Natural killer cell (primary cell): ENCODE data around the gene NUMBL. TPM values are rescaled to one million over a fixed set of nuclear protein-coding genes. Genes with fewer than 3 reads are reported as not detected.

Source experiments
- ATAC-seq, 3 donors: fragments of 150-1000 bp in 2 of 3; fragments of 200-7000 bp in 1 of 3; cut with Tn5 transposase; 1 replicate in 1 of 3; 2 replicates in 2 of 3; pipeline ENCODE4 v1.10.0; 2021; ENCODE audit warnings: mild to moderate bottlenecking in 2 of 3, moderate library complexity in 2 of 3
- DNase-seq, 2 donors: peaks; one replicate each; pipeline versions ENCODE4 v3.0.0 to v3.0.0-alpha.2; 2013 to 2021; ENCODE audit warnings: mixed read lengths in 1 of 2
- H3K27ac ChIP-seq: one replicate; pipeline ENCODE4 v1.5.1; 2013; ENCODE audit warnings: mild to moderate bottlenecking, low read length
- H3K27me3 ChIP-seq: one replicate; pipeline ENCODE4 v1.6.1; 2013; ENCODE audit warnings: low read length; ENCODE audit not compliant: control insufficient read depth, insufficient read depth
- H3K36me3 ChIP-seq: one replicate; pipeline ENCODE4 v1.6.1; 2013; ENCODE audit warnings: low read length; ENCODE audit not compliant: control insufficient read depth, insufficient read depth
- H3K4me1 ChIP-seq: one replicate; pipeline ENCODE4 v1.6.1; 2013; ENCODE audit warnings: low read length; ENCODE audit not compliant: control insufficient read depth, insufficient read depth
- H3K4me3 ChIP-seq: one replicate; pipeline ENCODE4 v1.5.1; 2013; ENCODE audit warnings: low read length
- H3K9me3 ChIP-seq: one replicate; pipeline ENCODE4 v1.6.1; 2013; ENCODE audit warnings: low read length; ENCODE audit not compliant: control insufficient read depth, insufficient read depth
- H3K27ac Mint-ChIP-seq, 2 donors: one replicate each; pipeline ENCODE4 v1.8.0; 2022; ENCODE audit warnings: mild to moderate bottlenecking in 2 of 2, mixed read lengths in 2 of 2, moderate library complexity in 1 of 2
- H3K27me3 Mint-ChIP-seq, 2 donors: one replicate each; pipeline ENCODE4 v1.8.0; 2022; ENCODE audit warnings: low read depth in 2 of 2, mixed read lengths in 2 of 2
- H3K36me3 Mint-ChIP-seq: one replicate; pipeline ENCODE4 v1.8.0; 2022; ENCODE audit warnings: mixed read lengths
- H3K4me1 Mint-ChIP-seq, 2 donors: one replicate each; pipeline ENCODE4 v1.8.0; 2022; ENCODE audit warnings: mixed read lengths in 2 of 2
- H3K4me3 Mint-ChIP-seq: one replicate; pipeline ENCODE4 v1.8.0; 2022; ENCODE audit warnings: mild to moderate bottlenecking, moderate library complexity, mixed read lengths
- H3K9me3 Mint-ChIP-seq, 2 donors: one replicate each; pipeline ENCODE4 v1.8.0; 2022; ENCODE audit warnings: mixed read lengths in 2 of 2
- WGBS: methylation state at CpG from one replicate; pipeline ENCODE4 v1.1.7; 2013; ENCODE audit warnings: missing lambda C conversion rate; ENCODE audit not compliant: insufficient coverage; 5-methylcytosine and 5-hydroxymethylcytosine counted together
- intact Hi-C: fragments of 100-400 bp; cut with micrococcal nuclease; formaldehyde crosslinking; loops from one replicate; pipeline ENCODE4 v1.14.2; 2022
- total RNA-seq, 4 donors: library from RNA; stranded (reverse); fragments of 120-200 nt in 1 of 4; gene quantifications; one replicate each; pipeline versions ENCODE4 v1.2.3 to v1.2.4, GENCODE V29; 2013 to 2022
- TF ChIP-seq, protein P1 (sequence below): fragments of 200-600 bp; IDR thresholded peaks from one replicate; pipeline ENCODE4 v1.8.0; 2022; ENCODE audit warnings: antibody characterized with exemption

NUMBL gene
- total RNA-seq, 3 donors from 2014 or later (not counting 1 experiment from before 2014, with no cell fraction given), result 9.9 to 19.5 (median 10.2) TPM

DNA sequence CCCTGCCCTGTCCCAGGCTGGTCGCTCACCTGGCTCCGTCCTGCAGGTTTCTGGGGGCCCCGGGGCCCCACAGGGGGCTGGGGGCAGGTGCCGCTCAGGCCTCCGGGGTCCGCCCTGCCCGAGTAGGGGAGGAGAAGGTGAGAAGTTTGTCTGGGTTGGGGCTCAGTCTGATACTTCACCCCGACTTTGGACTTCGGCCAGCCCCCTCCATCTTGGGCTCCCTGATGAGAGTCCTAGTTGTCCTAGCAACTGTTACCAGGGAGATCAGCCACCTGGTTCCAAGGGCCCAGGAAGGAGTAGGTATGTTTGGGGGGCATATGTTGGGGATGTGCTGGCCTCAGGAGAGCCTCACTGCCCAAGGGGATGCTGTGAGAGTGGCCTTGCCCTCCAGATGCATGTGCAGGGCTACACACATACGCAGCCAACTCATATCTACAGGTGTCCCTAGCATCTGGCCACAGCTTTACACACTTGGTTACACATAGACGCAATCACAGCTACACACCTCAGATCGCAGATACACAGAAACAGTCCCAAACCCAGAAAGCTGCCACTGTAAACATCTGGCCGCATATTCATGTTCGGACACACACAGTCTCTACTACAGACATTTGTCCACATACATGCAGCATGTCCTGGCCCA, 3.4 kb downstream of the NUMBL start:
- Mint-ChIP-seq H3K27ac (no peak overlapping the region), H3K4me3 (no peak overlapping the region), H3K4me1 (peaks cover 0 to 28% of the 10 kb centered on the region in 2 donors), H3K9me3 (no peaks in the 10 kb centered on the region), H3K36me3 (no peaks in the 10 kb centered on the region), H3K27me3 (no peaks in the 10 kb centered on the region)
- no peak for ATAC-seq
- H3K27ac ChIP-seq, result peak overlapping the region; percentile 64
- peaks cover 45% of the 10 kb centered on the region for H3K4me1 ChIP-seq
- no peaks in the 10 kb centered on the region for H3K27me3 ChIP-seq
- H3K9me3 ChIP-seq, result no peaks in the 10 kb centered on the region
- WGBS, result 84% methylated on average over 14 of the region's 14 CpGs
- no peak for DNase-seq
- H3K4me3 ChIP-seq, result no peak overlapping the region
- H3K36me3 ChIP-seq, result no peaks in the 10 kb centered on the region
- intact Hi-C loops, result loop anchor here (1.0 to 5.0 kb wide), 6 partner anchors 14 to 640 kb away; partner anchors contain the start of genes MIA and RAB4B
- TF ChIP-seq, protein P1, sequence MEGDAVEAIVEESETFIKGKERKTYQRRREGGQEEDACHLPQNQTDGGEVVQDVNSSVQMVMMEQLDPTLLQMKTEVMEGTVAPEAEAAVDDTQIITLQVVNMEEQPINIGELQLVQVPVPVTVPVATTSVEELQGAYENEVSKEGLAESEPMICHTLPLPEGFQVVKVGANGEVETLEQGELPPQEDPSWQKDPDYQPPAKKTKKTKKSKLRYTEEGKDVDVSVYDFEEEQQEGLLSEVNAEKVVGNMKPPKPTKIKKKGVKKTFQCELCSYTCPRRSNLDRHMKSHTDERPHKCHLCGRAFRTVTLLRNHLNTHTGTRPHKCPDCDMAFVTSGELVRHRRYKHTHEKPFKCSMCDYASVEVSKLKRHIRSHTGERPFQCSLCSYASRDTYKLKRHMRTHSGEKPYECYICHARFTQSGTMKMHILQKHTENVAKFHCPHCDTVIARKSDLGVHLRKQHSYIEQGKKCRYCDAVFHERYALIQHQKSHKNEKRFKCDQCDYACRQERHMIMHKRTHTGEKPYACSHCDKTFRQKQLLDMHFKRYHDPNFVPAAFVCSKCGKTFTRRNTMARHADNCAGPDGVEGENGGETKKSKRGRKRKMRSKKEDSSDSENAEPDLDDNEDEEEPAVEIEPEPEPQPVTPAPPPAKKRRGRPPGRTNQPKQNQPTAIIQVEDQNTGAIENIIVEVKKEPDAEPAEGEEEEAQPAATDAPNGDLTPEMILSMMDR, result no peak

- peaks cover 36% of the 10 kb centered on the region for H3K4me1 ChIP-seq
- H3K9me3 Mint-ChIP-seq, result no peaks in the 10 kb centered on the region
- no peak overlapping the region for H3K4me3 Mint-ChIP-seq
- no peaks in the 10 kb centered on the region for H3K36me3 ChIP-seq
- DNase-seq (no peak), ATAC-seq (no peak)
- H3K27me3 ChIP-seq, result no peaks in the 10 kb centered on the region
- H3K27ac ChIP-seq, result no peak overlapping the region
- TF ChIP-seq, protein P1, result no peak
- H3K27ac Mint-ChIP-seq, result no peak overlapping the region
- H3K27me3 Mint-ChIP-seq, result no peaks in the 10 kb centered on the region
- 94% methylated on average over 6 of the region's 6 CpGs for WGBS
- H3K36me3 Mint-ChIP-seq, result no peaks in the 10 kb centered on the region
- peaks cover 0 to 23% of the 10 kb centered on the region in 2 donors for H3K4me1 Mint-ChIP-seq
- intact Hi-C loops, result loop anchor here (5.0 kb wide), 2 partner anchors 92 to 642 kb away; partner anchors contain the start of genes MIA and RAB4B
- no peak overlapping the region for H3K4me3 ChIP-seq
- no peaks in the 10 kb centered on the region for H3K9me3 ChIP-seq
These were observed 4.9 kb downstream of the NUMBL start for GRCh38 chr19:40685563-40685962.

DNA sequence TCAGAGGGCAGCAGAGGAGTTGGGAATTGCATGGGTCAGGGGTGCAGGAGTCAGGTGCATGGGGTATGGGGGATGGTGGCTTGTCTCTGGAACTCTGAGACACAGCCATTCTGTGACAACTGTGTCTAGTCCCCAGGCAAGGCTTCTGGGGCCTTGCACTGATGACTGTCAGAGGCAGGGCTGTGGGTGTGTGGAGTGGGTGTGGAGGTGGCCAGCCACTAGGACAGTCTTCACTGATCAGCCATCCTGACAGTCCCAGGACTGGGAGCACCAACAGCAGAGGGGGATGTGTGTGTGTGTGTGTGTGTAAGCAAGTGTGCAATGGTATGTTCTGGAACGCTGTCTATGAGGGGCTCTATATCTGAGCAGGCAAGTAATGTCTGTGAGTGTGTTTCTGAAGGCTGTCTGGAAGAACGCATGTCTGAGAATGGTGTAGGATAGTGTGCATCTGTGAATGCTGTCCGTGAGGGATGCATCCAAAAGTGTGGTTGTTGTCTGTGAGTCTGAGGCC, 5.4 kb downstream of the NUMBL start:
- Histone ChIP-seq H3K27me3 (no peaks in the 10 kb centered on the region), H3K4me3 (no peak overlapping the region), H3K4me1 (peaks cover 35% of the 10 kb centered on the region), H3K27ac (no peak overlapping the region), H3K36me3 (no peaks in the 10 kb centered on the region), H3K9me3 (no peaks in the 10 kb centered on the region)
- Mint-ChIP-seq H3K27me3 (no peaks in the 10 kb centered on the region), H3K36me3 (no peaks in the 10 kb centered on the region), H3K4me3 (no peak overlapping the region), H3K9me3 (no peaks in the 10 kb centered on the region), H3K4me1 (peaks cover 0 to 22% of the 10 kb centered on the region in 2 donors), H3K27ac (no peak overlapping the region)
- ATAC-seq (no peak), DNase-seq (no peak)
- TF ChIP-seq, protein P1, result no peak
- intact Hi-C loops, result loop anchor here (5.0 kb wide), 2 partner anchors 92 to 642 kb away; partner anchors contain the start of genes MIA and RAB4B
- 98% methylated on average over 3 of the region's 3 CpGs for WGBS
